ENCODE results near the gene PYCR2.

The PYCR2 gene

GRCh38 chr1:225873281-225873850, 50.7 kb downstream of the PYCR2 start:
- Histone ChIP-seq H3K36me3 (ENCODE audit: control insufficient read depth, insufficient read depth, low read length) (peaks cover 25% of the 10 kb centered on the region), H3K4me3 (ENCODE audit: low read length) (no peak overlapping the region), H3K27me3 (ENCODE audit: control insufficient read depth, insufficient read depth, low read length) (no peaks in the 10 kb centered on the region), H3K27ac (ENCODE audit: low read depth, low read length) (no peak overlapping the region), H3K4me1 (ENCODE audit: control insufficient read depth, insufficient read depth, low read length) (peaks cover 7% of the 10 kb centered on the region), H3K9ac (ENCODE audit: low read length) (no peak overlapping the region)

GRCh38 chr1:225872075-225872430, 52.0 kb downstream of the PYCR2 start:
- no peak overlapping the region for H3K27ac ChIP-seq (ENCODE audit: low read depth, low read length)
- H3K9ac ChIP-seq (ENCODE audit: low read length): no peak overlapping the region
- no peak overlapping the region for H3K4me3 ChIP-seq (ENCODE audit: low read length)
- no peaks in the 10 kb centered on the region for H3K27me3 ChIP-seq (ENCODE audit: control insufficient read depth, insufficient read depth, low read length)
- peaks cover 31% of the 10 kb centered on the region for H3K36me3 ChIP-seq (ENCODE audit: control insufficient read depth, insufficient read depth, low read length)
- no peaks in the 10 kb centered on the region for H3K4me1 ChIP-seq (ENCODE audit: control insufficient read depth, insufficient read depth, low read length)

- Histone ChIP-seq H3K27ac (ENCODE audit: low read depth, low read length) (no peak overlapping the region), H3K27me3 (ENCODE audit: control insufficient read depth, insufficient read depth, low read length) (no peaks in the 10 kb centered on the region), H3K4me1 (ENCODE audit: control insufficient read depth, insufficient read depth, low read length) (no peaks in the 10 kb centered on the region), H3K4me3 (ENCODE audit: low read length) (no peak overlapping the region), H3K36me3 (ENCODE audit: control insufficient read depth, insufficient read depth, low read length) (peaks cover 34% of the 10 kb centered on the region), H3K9ac (ENCODE audit: low read length) (no peak overlapping the region)
These were observed 52.5 kb downstream of the PYCR2 start for GRCh38 chr1:225871359-225872074.

- Histone ChIP-seq H3K27me3 (ENCODE audit: control insufficient read depth, insufficient read depth, low read length) (no peaks in the 10 kb centered on the region), H3K27ac (ENCODE audit: low read depth, low read length) (no peak overlapping the region), H3K9ac (ENCODE audit: low read length) (no peak overlapping the region), H3K36me3 (ENCODE audit: control insufficient read depth, insufficient read depth, low read length) (peaks cover 40% of the 10 kb centered on the region), H3K4me1 (ENCODE audit: control insufficient read depth, insufficient read depth, low read length) (no peaks in the 10 kb centered on the region), H3K4me3 (ENCODE audit: low read length) (no peak overlapping the region)
These were observed 53.1 kb downstream of the PYCR2 start for GRCh38 chr1:225870911-225871310.

All from rectal smooth muscle tissue (tissue), 1 donor.